Fibroblast of lung (primary cell): ENCODE results near the gene RIOK3. TPM values are rescaled to one million over a fixed set of nuclear protein-coding genes. Genes with fewer than 3 reads are reported as not detected.
A peak's percentile ranks its signal among the peaks of the same experiment; 100 is the strongest.

ENCODE experiments used
- DNase-seq, 2 donors: peaks; one replicate each; pipeline versions ENCODE4 v3.0.0 to v3.0.0-alpha.2; 2010; ENCODE audit warnings: low read depth in 2 of 2
- H2AFZ ChIP-seq: 2 replicates; pipeline ENCODE4 v1.5.1; 2012; ENCODE audit warnings: low read length, control low read depth, inconsistent platforms
- H3K27ac ChIP-seq: 2 replicates; pipeline ENCODE4 v1.5.1; 2011; ENCODE audit warnings: low read length, control low read depth; ENCODE audit not compliant: insufficient read depth
- H3K27me3 ChIP-seq: 2 replicates; pipeline ENCODE4 v1.5.1; 2011; ENCODE audit warnings: mild to moderate bottlenecking, low read length; ENCODE audit not compliant: control insufficient read depth, insufficient read depth
- H3K36me3 ChIP-seq: 2 replicates; pipeline ENCODE4 v1.5.1; 2011; ENCODE audit warnings: low read length; ENCODE audit not compliant: control insufficient read depth, insufficient read depth
- H3K4me1 ChIP-seq: 2 replicates; pipeline ENCODE4 v1.5.1; 2011; ENCODE audit warnings: low read length; ENCODE audit not compliant: control insufficient read depth, insufficient read depth; ENCODE audit errors: extremely low read depth
- H3K4me2 ChIP-seq: 2 replicates; pipeline ENCODE4 v1.5.1; 2011; ENCODE audit warnings: low read length, control low read depth; ENCODE audit not compliant: insufficient read depth; ENCODE audit errors: extremely low read depth
- H3K4me3 ChIP-seq, 4 experiments: fragments of 200-600 bp in 1 of 4; sonication (generic) in 1 of 4; replicated peaks in 1 of 4; 2 replicates each; pipeline ENCODE4 v1.5.1; 2011 to 2016; ENCODE audit warnings: low read length in 4 of 4, low read depth in 3 of 4, mild to moderate bottlenecking in 3 of 4, control low read depth in 2 of 4, inconsistent platforms in 1 of 4, mixed read lengths in 1 of 4; ENCODE audit not compliant: insufficient read depth in 1 of 4; ENCODE audit errors: control extremely low read depth in 1 of 4
- H3K79me2 ChIP-seq: 2 replicates; pipeline ENCODE4 v1.5.1; 2012; ENCODE audit warnings: mild to moderate bottlenecking, low read length, inconsistent platforms; ENCODE audit not compliant: control insufficient read depth, insufficient read depth
- H3K9ac ChIP-seq: 2 replicates; pipeline ENCODE4 v1.5.1; 2011; ENCODE audit warnings: mild to moderate bottlenecking, low read length, control low read depth; ENCODE audit not compliant: insufficient read depth
- H3K9me3 ChIP-seq: 2 replicates; pipeline ENCODE4 v1.5.1; 2012; ENCODE audit warnings: low read depth, low read length; ENCODE audit not compliant: control insufficient read depth, insufficient read depth
- H4K20me1 ChIP-seq: 2 replicates; pipeline ENCODE4 v1.5.1; 2011; ENCODE audit warnings: low read length; ENCODE audit not compliant: control insufficient read depth, insufficient read depth; ENCODE audit errors: extremely low read depth
- EZH2 ChIP-seq: IDR thresholded peaks from 2 replicates; pipeline ENCODE4 v1.5.1; 2012; ENCODE audit warnings: low read length, control low read depth, mild to moderate bottlenecking; ENCODE audit errors: missing control alignments
- polyA plus RNA-seq, 2 donors: library from polyadenylated mRNA; depleted of rRNA in 1 of 2; stranded (reverse) in 1 of 2; unstranded in 1 of 2; fragments of >200 nt; gene quantifications; 2 replicates each; pipeline ENCODE4 v1.2.1, GENCODE V29; 2011 to 2012; ENCODE audit warnings: missing spikeins in 1 of 2
- total RNA-seq: library from RNA; depleted of rRNA; stranded (reverse); fragments of >200 nt; gene quantifications from 2 replicates; pipeline ENCODE4 v1.2.1, GENCODE V29; 2014
- TF ChIP-seq, protein P1 (sequence below), 2 donors: IDR thresholded peaks in 1 of 2; conservative IDR thresholded peaks in 1 of 2; 1 replicate in 1 of 2; 2 replicates in 1 of 2; pipeline ENCODE4 v1.5.1; 2011 to 2012; ENCODE audit warnings: low read length in 2 of 2, control low read depth in 1 of 2, inconsistent platforms in 1 of 2, low read depth in 1 of 2, mild to moderate bottlenecking in 1 of 2

RIOK3 gene
- total and polyA plus RNA-seq, 2 donors (not counting 1 experiment from before 2014, with no cell fraction given), result 48.4 to 78.8 TPM

DNA sequence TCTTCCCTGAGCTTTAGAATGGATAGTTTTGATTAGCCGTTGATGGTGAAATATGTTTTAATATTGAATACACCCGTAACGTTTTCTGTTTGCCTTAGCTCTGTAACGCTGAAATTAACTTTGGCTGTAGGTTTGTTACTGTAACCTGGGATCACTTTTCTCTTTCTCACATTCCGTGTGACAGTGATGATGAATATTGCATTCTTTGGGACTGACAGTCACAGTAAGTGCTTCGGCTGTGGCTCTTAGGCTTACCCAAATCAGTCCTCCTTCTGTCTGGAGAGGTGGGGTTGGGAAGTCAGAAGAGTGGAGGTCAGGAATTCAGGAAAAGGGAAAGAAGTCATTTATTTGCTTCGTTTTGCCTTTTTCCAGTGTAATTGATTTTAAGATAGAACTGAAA lies 68.2 kb downstream of the RIOK3 start:
- H3K4me2 ChIP-seq, result no peak overlapping the region
- H2AFZ ChIP-seq, result no peak overlapping the region
- H3K27me3 ChIP-seq, result no peaks in the 10 kb centered on the region
- peaks cover 21% of the 10 kb centered on the region for H3K36me3 ChIP-seq
- no peak overlapping the region for H3K9ac ChIP-seq
- no peak overlapping the region for H3K4me3 ChIP-seq
- no peak for DNase-seq
- peaks cover 5% of the 10 kb centered on the region for H3K4me1 ChIP-seq
- no peaks in the 10 kb centered on the region for H3K9me3 ChIP-seq
- H3K27ac ChIP-seq, result no peak overlapping the region
- H3K79me2 ChIP-seq, result no peaks in the 10 kb centered on the region
- TF ChIP-seq, protein P1, sequence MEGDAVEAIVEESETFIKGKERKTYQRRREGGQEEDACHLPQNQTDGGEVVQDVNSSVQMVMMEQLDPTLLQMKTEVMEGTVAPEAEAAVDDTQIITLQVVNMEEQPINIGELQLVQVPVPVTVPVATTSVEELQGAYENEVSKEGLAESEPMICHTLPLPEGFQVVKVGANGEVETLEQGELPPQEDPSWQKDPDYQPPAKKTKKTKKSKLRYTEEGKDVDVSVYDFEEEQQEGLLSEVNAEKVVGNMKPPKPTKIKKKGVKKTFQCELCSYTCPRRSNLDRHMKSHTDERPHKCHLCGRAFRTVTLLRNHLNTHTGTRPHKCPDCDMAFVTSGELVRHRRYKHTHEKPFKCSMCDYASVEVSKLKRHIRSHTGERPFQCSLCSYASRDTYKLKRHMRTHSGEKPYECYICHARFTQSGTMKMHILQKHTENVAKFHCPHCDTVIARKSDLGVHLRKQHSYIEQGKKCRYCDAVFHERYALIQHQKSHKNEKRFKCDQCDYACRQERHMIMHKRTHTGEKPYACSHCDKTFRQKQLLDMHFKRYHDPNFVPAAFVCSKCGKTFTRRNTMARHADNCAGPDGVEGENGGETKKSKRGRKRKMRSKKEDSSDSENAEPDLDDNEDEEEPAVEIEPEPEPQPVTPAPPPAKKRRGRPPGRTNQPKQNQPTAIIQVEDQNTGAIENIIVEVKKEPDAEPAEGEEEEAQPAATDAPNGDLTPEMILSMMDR (conservative IDR thresholded peaks at IDR 0.05 in 1 of 2, IDR thresholded peaks at IDR 0.05 in 1 of 2; ENCODE audit: low read depth in 1 of 2, low read length in 2 of 2), result no peak
- TF ChIP-seq EZH2, result no peak
- H4K20me1 ChIP-seq, result no peaks in the 10 kb centered on the region

DNA sequence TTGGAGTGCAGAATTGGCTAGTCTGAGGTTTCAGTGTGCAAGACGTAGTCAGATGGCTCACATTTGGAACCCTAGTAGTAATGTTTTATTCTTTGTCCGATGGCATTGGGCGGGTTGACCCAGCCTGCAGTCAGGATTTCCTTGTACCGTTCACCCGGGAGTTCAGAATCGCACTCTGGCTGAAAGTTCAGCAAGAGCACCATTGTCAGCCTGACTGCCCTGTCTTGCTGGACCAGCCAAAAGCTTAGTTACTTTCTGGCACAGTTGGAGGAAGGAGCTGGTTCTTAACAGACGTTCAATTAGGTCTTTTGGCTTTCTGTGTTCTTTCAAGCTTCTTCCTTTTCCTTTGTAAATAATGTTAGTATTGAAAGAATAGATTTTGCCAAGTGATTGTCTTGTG lies 68.8 kb downstream of the RIOK3 start:
- Histone ChIP-seq H3K9ac (no peak overlapping the region), H3K4me1 (peaks cover 5% of the 10 kb centered on the region), H3K9me3 (no peaks in the 10 kb centered on the region), H3K27ac (no peak overlapping the region), H3K27me3 (no peaks in the 10 kb centered on the region), H2AFZ (no peak overlapping the region), H4K20me1 (no peaks in the 10 kb centered on the region), H3K36me3 (peaks cover 21% of the 10 kb centered on the region), H3K4me2 (no peak overlapping the region), H3K79me2 (no peaks in the 10 kb centered on the region), H3K4me3 (no peak overlapping the region)
- TF ChIP-seq, protein P1 (conservative IDR thresholded peaks at IDR 0.05 in 1 of 2, IDR thresholded peaks at IDR 0.05 in 1 of 2; ENCODE audit: low read depth in 1 of 2, low read length in 2 of 2), result no peak
- TF ChIP-seq EZH2, result no peak
- no peak for DNase-seq

DNA sequence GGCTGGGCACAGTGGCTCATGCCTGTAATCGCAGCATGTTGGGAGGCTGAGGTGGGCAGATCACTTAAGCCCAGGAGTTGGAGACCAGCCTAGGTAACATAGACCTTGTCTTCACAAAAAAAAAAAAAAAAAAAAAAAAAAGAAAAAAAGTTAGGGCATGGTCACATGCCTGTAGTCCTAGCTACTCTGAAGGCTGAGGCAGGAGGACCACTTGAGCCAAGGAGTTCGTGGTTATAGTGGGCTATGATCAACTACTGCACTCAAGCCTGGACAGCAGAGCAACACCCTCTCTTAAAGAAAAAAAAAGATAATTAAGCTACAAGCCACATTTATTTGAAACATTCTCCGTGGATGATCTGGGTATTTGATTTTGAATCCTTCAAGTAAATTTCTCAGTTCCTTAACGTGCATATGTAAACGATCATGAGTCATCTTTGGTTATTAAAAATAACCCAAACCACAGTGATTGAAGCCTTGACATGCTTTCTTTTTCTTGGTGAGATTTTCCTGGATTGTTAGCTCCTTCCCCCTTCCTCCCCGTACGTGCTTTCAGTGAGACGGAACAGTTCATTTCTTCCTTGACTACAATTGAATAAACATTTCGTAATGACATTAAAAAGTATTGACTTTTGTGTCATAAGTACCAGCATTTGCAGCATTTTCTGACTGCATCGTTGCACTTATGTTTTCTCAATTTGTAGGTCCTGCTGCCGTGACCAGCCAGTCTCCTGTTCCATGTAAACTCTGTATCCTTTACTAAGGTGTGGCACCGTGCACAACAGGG lies 70.5 kb downstream of the RIOK3 start:
- no peak overlapping the region for H2AFZ ChIP-seq
- peak in 1 of 2 donors; percentile 63 for DNase-seq
- no peaks in the 10 kb centered on the region for H3K27me3 ChIP-seq
- peaks cover 20% of the 10 kb centered on the region for H3K36me3 ChIP-seq
- H3K4me2 ChIP-seq, result no peak overlapping the region
- TF ChIP-seq, protein P1 (conservative IDR thresholded peaks at IDR 0.05 in 1 of 2, IDR thresholded peaks at IDR 0.05 in 1 of 2; ENCODE audit: low read depth in 1 of 2, low read length in 2 of 2), result no peak
- TF ChIP-seq EZH2, result no peak
- H3K4me1 ChIP-seq, result peaks cover 6% of the 10 kb centered on the region
- H3K9ac ChIP-seq, result no peak overlapping the region
- H3K9me3 ChIP-seq, result no peaks in the 10 kb centered on the region
- no peak overlapping the region for H3K4me3 ChIP-seq
- no peaks in the 10 kb centered on the region for H3K79me2 ChIP-seq
- H4K20me1 ChIP-seq, result no peaks in the 10 kb centered on the region
- no peak overlapping the region for H3K27ac ChIP-seq
